ENCODE measurements around the gene PSME2. TPM values are rescaled to one million over a fixed set of nuclear protein-coding genes. Genes with fewer than 3 reads are reported as not detected.

PSME2 gene
- total and polyA plus RNA-seq, 2 experiments from 2014 or later = 54.0 to 259 TPM

- TF ChIP-seq, protein P1, sequence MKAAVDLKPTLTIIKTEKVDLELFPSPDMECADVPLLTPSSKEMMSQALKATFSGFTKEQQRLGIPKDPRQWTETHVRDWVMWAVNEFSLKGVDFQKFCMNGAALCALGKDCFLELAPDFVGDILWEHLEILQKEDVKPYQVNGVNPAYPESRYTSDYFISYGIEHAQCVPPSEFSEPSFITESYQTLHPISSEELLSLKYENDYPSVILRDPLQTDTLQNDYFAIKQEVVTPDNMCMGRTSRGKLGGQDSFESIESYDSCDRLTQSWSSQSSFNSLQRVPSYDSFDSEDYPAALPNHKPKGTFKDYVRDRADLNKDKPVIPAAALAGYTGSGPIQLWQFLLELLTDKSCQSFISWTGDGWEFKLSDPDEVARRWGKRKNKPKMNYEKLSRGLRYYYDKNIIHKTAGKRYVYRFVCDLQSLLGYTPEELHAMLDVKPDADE (IDR thresholded peaks at IDR 0.05) = no peak
Measured at GRCh38 chr14:24100197-24100981, 46.0 kb downstream of the PSME2 start (continued).

DNA sequence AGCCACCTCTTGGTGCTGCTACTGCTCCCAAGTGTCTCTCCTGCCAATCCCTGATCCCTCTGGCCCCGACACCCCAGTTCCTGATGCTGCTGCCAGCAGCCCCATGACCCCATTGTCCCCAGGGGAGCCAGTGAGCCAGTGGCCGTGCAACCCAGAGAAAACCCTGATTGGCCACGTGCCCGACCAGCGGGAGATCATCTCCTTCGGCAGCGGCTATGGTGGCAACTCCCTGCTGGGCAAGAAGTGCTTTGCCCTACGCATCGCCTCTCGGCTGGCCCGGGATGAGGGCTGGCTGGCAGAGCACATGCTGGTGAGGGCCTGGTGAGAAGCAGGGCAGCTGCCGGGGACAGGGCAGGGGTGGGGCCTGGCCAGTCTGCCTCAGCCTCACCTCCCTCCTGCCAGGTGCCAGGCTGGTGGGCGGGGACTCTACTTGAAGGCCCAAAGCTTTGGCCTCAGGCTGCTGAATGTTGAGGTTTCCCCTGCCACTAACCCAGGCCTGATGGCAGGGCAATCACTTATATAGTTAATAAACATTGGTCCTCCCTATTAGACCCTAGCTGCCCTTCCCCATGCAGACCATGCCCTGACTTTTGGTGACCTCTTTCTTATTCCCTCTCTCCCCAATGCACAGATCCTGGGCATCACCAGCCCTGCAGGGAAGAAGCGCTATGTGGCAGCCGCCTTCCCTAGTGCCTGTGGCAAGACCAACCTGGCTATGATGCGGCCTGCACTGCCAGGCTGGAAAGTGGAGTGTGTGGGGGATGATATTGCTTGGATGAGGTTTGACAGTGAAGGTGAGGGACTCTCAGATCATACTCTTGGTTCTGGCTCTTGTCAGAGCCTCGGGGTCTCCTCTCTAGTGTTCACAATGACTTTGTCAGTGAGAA, 47.2 kb downstream of the PSME2 start:
- Mint-ChIP-seq H3K4me1 (peaks cover 12% of the 10 kb centered on the region), H3K27me3 (ENCODE audit: insufficient read depth, low read depth, poor library complexity) (peaks cover 11% of the 10 kb centered on the region), H3K9me3 (peaks cover 8% of the 10 kb centered on the region), H3K4me3 (no peak overlapping the region), H3K27ac (no peak overlapping the region), H3K36me3 (ENCODE audit: low read depth) (peaks cover 90% of the 10 kb centered on the region)
- Histone ChIP-seq H2AFZ (no peak overlapping the region), H3K79me2 (replicated peaks; ENCODE audit: insufficient read depth) (peaks cover 22% of the 10 kb centered on the region), H3K27ac (ENCODE audit: low read depth) (no peak overlapping the region), H3K4me2 (no peak overlapping the region), H4K20me1 (replicated peaks; ENCODE audit: insufficient read depth) (peaks cover 5% of the 10 kb centered on the region; the same call in 1 of the 2 replicates), H3K4me1 (ENCODE audit: insufficient read depth) (peaks cover 8% of the 10 kb centered on the region), H3K4me3 (no peak overlapping the region), H3F3A (replicated peaks; ENCODE audit: low read depth) (0 out of 2 replicates have a peak, but pooled peaks cover 10% of the 10 kb centered on the region), H3K9me2 (ENCODE audit: insufficient read depth) (no peaks in the 10 kb centered on the region), H3K36me3 (ENCODE audit: insufficient read depth) (peaks cover 25% of the 10 kb centered on the region), H3K27me3 (ENCODE audit: insufficient read depth) (no peaks in the 10 kb centered on the region)
- no peak for TF ChIP-seq ZNF462 (CRISPR knock-in tag; IDR thresholded peaks at IDR 0.05)
- no peak; the same call in 1 of the 2 replicates for TF ChIP-seq POLR2AphosphoS5 (IDR thresholded peaks at IDR 0.05; ENCODE audit: low read depth)
- no peak for TF ChIP-seq REST (IDR thresholded peaks at IDR 0.05; ENCODE audit: unreplicated experiment)
- no peak for TF ChIP-seq ZNF114 (CRISPR knock-in tag; IDR thresholded peaks at IDR 0.05)
- no peak for TF ChIP-seq JUNB (IDR thresholded peaks at IDR 0.05; ENCODE audit: unreplicated experiment)
- TF ChIP-seq, protein P1 (IDR thresholded peaks at IDR 0.05) = no peak
- ATAC-seq = no peak
- no peak for DNase-seq (ENCODE audit: low spot score)
